GM03348 (cell line): ENCODE results near the gene TTLL10.
"Not testable (repeated sequence)": the region's sequence is repeated elsewhere in the genome, so short reads cannot be mapped to it uniquely, and the experiment has no call there.

Experiments used
- DNase-seq: peaks from one replicate; pipeline ENCODE4 v3.0.0; 2012; ENCODE audit warnings: low spot score

TTLL10 gene

GRCh38 chr1:1171546-1172340, 1.9 kb upstream of the TTLL10 start:
- DNase-seq = no peak

DNA sequence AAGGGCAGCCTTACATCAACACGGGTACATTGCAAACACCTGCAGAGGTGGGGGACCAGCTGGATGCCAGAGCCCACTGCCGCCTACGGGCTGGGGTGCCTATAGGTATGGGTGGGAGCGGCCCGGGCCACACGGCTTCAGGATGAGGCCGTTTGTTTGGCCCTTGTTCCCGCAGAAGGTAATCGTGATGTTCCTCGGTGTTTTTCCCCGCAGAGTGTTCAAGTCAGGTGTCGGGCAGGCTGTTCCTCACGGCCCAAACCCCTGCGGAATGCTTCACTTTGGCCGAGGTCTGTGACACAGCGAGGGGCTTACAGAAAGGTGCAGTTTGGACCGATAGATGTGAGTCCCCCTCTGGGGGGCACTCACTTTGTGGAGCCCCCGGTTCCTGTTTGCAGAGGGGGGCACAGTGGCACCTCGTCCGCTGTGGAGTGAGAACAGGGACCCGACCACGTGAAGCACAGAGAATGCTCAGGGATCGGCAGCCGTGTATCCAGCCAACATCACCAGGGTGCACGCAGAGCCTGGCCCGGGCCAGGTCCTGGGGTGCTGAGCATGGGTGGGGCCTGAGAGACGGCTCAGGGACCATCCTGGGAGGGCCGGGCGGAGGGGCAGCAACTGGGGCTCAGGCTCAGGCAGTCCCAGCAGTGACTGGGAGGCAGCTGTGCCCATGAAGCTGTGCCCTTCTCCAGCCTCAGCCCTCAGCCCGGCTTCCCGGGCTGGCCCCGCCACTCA, 453 bp upstream of the TTLL10 start:
- no peak for DNase-seq

DNA sequence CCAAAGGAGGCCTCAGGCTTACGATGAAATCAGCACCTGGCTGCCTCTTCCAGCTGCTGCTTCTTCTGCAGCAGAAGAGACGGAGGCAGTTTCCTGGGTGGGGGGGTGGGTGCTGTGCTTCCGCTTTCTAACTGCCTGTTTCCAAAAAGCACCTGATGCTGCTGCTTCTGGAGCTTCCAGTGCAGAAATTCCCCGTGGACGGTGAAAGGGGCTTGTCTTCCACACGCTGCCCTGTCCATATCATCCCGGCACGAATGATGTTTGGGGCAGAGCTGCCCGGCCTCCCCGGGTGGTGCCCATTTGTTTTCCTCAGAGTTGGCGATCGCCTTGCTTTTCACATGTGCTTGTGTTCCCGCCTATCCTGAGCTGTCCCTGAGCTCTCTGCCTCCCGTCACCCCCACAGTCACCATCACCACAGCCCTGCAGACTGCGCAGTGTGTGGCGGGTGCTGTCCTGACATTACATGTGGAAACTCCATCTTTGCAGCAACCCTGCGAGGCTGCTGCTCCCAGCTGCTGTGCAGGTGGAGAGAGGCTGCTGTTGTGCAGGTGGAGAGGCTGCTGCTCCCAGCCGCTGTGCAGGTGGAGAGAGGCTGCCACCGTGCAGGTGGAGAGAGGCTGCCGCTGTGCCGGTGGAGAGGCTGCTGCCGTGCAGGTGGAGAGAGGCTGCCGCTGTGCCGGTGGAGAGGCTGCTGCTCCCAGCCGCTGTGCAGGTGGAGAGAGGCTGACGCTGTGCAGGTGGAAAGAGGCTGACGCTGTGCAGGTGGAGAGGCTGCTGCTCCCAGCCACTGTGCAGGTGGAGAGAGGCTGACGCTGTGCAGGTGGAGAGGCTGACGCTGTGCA, 1.8 kb downstream of the TTLL10 start:
- no peak for DNase-seq

- not testable (repeated sequence) for DNase-seq
These were observed 2.5 kb downstream of the TTLL10 start for GRCh38 chr1:1176063-1176761.

DNA sequence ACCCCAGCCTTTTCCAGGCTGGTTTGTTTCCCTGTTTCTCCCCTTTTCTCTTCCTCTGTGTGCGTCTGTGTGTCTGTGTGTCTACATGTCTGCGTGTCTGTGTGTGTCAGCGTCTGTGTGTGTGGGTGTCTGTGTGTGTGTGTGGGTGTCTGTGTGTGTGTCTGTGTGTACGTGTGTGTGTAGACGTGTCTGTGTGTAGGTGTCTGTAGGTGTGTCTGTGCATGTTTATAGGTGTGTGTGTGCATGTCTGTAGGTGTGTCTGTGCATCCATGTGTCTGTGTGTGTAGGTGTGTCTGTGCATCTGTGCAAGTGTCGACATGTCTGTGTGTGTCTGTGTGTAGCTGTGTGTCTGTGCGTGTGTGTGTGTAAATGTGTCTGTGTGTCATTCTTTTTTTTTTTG, 3.3 kb downstream of the TTLL10 start:
- no peak for DNase-seq

- DNase-seq = no peak
These were observed 3.9 kb downstream of the TTLL10 start for GRCh38 chr1:1177452-1178206.

DNA sequence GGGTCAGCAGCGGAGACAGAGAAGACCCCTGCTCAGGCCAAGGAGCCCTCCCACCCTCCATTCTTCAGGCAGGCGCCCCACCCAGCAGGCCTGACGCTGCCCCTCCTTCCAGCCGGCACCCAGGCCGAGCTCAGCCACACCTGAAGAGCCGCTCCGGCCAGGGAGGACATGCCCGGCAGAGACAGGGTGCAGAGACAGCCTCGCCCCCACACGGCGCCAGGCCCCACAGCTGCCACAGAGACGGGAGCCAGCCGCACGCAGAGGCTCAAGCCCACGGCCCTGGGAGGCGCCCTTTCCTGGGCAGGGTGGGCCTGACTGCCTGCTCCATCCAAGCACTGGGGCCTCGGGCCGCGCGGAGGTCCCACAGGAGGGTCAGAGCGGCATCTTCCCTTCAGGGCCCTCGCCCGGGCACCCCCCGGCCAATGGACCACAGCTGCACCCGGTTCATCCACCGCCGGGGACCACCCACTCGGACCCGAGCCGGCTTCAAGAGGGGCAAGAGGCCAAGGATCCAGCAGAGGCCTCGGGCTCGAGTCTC, 5.2 kb downstream of the TTLL10 start:
- no peak for DNase-seq

- no peak for DNase-seq
These were observed 5.8 kb downstream of the TTLL10 start for GRCh38 chr1:1179346-1179982.

GRCh38 chr1:1179983-1180861, 6.5 kb downstream of the TTLL10 start:
- DNase-seq = no peak

DNA sequence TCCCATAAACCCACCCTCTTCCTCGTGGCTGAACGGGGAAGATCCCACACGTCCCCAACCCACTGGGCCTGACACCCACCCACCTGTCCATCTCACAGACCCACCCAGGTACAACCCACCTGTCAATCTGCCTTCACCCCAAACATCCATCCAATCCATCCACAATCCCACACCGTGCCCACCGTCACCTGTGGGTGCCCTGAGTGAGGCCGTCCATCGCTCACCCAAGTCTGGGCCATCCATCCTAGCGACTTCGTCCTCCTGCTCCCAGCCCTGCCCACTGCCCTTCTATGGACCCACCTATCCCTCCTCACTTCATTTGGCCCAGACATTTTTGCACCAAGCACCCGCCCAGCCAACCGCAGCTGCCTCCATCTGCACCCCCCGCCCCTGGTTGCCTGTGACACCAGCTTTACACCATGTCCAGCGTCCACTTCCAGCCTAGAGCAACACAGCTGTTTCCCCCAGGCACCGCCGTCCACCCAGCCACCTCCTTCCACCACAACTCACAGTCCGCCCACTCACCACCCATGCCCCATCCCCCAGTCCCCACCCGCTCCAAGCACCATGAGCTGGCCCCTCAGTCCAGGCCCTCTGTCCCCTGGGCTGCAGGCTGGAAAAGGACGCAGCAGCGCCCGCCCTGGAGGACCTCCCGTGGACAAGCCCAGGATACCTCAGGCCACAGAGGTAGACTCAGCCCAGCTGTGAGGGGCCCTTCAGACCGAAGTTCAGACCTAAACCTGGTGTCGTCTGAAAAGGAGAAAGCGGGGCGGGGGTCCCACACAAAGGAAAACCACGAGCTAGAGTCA, 7.7 kb downstream of the TTLL10 start:
- no peak for DNase-seq

DNA sequence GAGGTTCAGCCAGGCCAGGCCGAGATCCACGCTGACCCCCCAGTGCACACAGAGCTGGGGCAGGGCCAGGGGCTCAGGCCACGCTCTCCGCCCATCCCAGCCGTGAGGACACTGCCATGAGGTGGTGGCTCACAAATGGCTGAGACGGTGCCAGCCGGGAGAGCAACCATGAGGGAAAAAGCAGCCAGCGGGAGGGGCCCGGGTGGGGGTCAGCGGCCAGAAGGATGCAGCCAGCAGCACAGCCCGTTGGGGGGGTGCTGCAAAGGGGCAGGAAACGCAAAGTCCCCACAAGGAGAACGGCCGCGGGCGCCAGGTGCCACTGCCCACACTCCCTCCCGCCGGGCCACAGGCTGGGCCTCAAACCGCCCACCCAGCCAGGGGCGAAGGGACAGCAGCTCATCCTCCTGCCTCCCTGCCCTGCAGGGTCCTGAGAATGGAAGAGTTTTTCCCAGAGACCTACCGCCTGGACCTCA, 8.3 kb downstream of the TTLL10 start:
- no peak for DNase-seq

GRCh38 chr1:1182491-1183220, 9.0 kb downstream of the TTLL10 start:
- no peak for DNase-seq

DNA sequence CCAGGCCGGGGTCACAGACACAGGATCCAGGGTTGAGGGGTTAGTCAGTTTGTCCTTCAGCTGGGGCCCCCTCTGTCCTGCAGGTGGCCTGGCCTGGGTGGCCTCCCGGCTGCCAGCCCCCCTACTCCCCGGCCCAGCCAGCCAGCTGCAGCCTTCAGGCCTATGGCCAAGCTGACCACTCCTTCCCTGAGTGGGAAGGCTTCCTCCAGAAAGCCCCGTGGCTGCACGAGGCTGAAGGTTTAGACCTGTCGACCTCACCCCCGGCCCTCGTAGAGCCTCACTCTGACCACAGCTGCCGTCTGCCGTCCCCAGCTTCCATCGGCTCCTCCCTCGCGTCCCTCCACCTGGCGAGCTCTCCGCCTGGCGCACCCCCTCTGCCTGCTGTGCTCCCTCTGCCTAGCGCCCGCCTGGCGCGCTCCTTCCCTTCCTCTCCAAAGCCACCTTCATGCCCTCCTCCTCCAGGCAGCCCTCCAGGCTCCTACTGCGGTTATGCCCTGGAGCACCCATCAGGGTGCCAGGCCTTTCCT, 9.6 kb downstream of the TTLL10 start:
- DNase-seq = no peak

GRCh38 chr1:1183833-1184775, 10.4 kb downstream of the TTLL10 start:
- no peak for DNase-seq

DNA sequence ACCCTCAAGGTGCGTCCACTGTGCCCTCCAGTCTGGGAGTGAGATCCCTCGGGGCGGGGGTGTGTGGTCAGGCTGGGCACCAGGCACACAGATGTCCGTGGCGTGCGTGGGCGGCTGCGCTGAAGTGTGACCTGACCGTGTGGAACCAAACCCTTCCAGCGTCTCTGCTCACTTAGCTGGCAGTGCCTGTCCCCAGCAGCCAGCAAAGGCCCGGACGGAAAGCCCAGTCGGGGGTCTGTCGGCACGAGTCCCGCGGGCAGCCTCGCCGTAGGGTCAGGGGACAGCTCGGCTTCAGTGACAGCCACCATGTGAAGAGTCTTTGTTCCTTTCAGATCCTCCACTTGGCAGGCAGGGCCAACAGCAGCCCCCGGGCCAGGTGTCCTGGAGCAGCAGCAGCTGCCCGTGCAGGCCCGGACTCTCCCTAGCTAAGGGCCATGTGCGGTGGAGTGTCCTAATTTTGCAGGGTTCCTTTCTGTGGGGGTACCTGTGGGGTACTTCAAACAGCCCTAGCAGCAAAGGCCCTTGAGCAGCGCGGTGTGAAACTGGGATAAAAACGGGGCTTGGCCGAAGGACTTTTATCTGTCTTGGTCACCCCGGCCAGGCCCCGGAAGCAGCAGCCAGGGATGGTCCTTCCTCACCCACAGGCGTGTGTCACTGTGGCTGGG, 11.6 kb downstream of the TTLL10 start:
- DNase-seq = no peak

GRCh38 chr1:1187938-1188337, 14.3 kb downstream of the TTLL10 start:
- DNase-seq = no peak
